Glutamatergic neuron (in vitro differentiated cells): ENCODE data around the gene PGPEP1. TPM values are rescaled to one million over a fixed set of nuclear protein-coding genes. Genes with fewer than 3 reads are reported as not detected.
"Not testable (repeated sequence)": the region's sequence is repeated elsewhere in the genome, so short reads cannot be mapped to it uniquely, and the experiment has no call there.

Experiments
- DNase-seq: peaks from one replicate; pipeline ENCODE4 v3.0.0; 2022
- H3K27ac Mint-ChIP-seq: one replicate; pipeline ENCODE4 v1.8.0; 2020; ENCODE audit warnings: mild to moderate bottlenecking, mixed read lengths, inconsistent platforms; ENCODE audit not compliant: unreplicated experiment
- H3K27me3 Mint-ChIP-seq: one replicate; pipeline ENCODE4 v1.8.0; 2020; ENCODE audit warnings: mild to moderate bottlenecking, moderate library complexity, mixed read lengths, inconsistent platforms; ENCODE audit not compliant: unreplicated experiment
- H3K36me3 Mint-ChIP-seq: one replicate; pipeline ENCODE4 v1.8.0; 2020; ENCODE audit warnings: mild to moderate bottlenecking, mixed read lengths, inconsistent platforms; ENCODE audit not compliant: unreplicated experiment
- H3K4me1 Mint-ChIP-seq: one replicate; pipeline ENCODE4 v1.8.0; 2020; ENCODE audit warnings: mild to moderate bottlenecking, low read depth, mixed read lengths, inconsistent platforms; ENCODE audit not compliant: unreplicated experiment
- H3K4me3 Mint-ChIP-seq: one replicate; pipeline ENCODE4 v1.8.0; 2020; ENCODE audit warnings: mild to moderate bottlenecking, mixed read lengths, inconsistent platforms; ENCODE audit not compliant: unreplicated experiment
- H3K9me3 Mint-ChIP-seq: one replicate; pipeline ENCODE4 v1.8.0; 2020; ENCODE audit warnings: mild to moderate bottlenecking, moderate library complexity, mixed read lengths, inconsistent platforms; ENCODE audit not compliant: unreplicated experiment
- total RNA-seq: library from RNA; stranded (reverse); fragmentation: NEBNext Ultra II Directional; extraction: Animal tissue kit (Norgen Biotek cat#: 25700); gene quantifications from one replicate; pipeline ENCODE4 v1.2.1, GENCODE V29; 2021; ENCODE audit not compliant: unreplicated experiment
- TF ChIP-seq, protein P1 (sequence below): fragments of 200-600 bp; sonication (generic); IDR thresholded peaks from one replicate; pipeline ENCODE4 v1.5.0; 2021; ENCODE audit not compliant: partially characterized antibody, unreplicated experiment

Gene PGPEP1
- total RNA-seq, 1 donor from 2014 or later = 25.6 TPM

DNA sequence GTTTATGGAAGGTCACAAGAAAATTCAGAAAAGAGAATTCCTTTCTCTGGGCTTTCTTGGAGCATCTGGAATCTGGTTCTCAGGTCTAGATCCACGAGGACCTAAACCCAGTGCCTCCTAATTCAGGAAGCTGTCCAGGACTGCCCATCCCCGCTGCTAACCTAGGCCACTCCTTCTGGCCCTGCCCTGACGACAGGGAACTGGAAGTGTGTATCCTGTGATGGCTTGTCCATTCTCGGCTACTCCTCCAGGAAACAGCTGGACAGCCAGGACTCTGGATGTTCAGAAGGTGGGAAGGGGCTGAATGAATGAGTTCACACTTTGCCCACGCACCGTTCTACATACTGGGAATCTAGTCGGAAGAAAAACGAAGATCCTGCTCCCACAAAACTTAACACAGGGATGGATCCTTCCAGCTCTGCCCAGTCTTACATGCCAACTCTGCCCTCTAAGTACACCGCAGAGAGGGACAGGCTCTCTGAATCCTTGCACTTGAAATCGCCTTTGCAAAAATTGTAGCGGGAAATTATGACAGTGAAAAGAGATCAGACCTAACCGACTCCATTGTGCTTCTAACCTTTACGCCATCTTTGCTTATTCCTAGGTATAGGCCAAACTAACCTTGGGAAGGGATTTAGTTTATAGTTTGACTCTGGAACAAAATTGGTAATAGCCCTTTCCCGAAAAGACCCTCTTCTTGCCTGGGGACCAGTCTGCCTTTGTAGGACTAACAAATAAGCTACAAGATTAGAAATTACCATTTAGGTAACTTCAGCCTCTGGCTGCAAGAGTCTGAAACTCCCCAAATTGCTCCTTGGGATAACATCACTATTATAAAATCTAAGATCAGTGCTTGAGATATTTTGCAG, 19.3 kb upstream of the PGPEP1 start:
- H3K9me3 Mint-ChIP-seq = peaks cover 6% of the 10 kb centered on the region

GRCh38 chr19:18321734-18322102, 18.7 kb upstream of the PGPEP1 start:
- Mint-ChIP-seq H3K4me3 (peak overlapping the region; percentile 93), H3K4me1 (peaks cover 22% of the 10 kb centered on the region), H3K9me3 (peaks cover 6% of the 10 kb centered on the region), H3K27me3 (peaks cover 5% of the 10 kb centered on the region), H3K36me3 (no peaks in the 10 kb centered on the region), H3K27ac (peak overlapping the region; percentile 89)
- DNase-seq = no peak
- TF ChIP-seq, protein P1, sequence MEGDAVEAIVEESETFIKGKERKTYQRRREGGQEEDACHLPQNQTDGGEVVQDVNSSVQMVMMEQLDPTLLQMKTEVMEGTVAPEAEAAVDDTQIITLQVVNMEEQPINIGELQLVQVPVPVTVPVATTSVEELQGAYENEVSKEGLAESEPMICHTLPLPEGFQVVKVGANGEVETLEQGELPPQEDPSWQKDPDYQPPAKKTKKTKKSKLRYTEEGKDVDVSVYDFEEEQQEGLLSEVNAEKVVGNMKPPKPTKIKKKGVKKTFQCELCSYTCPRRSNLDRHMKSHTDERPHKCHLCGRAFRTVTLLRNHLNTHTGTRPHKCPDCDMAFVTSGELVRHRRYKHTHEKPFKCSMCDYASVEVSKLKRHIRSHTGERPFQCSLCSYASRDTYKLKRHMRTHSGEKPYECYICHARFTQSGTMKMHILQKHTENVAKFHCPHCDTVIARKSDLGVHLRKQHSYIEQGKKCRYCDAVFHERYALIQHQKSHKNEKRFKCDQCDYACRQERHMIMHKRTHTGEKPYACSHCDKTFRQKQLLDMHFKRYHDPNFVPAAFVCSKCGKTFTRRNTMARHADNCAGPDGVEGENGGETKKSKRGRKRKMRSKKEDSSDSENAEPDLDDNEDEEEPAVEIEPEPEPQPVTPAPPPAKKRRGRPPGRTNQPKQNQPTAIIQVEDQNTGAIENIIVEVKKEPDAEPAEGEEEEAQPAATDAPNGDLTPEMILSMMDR = no peak

More for the DNA sequence above, 19.3 kb upstream of the PGPEP1 start:
- no peak for DNase-seq
- Mint-ChIP-seq H3K36me3 (no peaks in the 10 kb centered on the region), H3K4me3 (peak overlapping the region; percentile 93), H3K4me1 (peaks cover 22% of the 10 kb centered on the region), H3K27me3 (peaks cover 5% of the 10 kb centered on the region), H3K27ac (peak overlapping the region; percentile 89)
- TF ChIP-seq, protein P1 = no peak

GRCh38 chr19:18322318-18322758, 18.1 kb upstream of the PGPEP1 start:
- DNase-seq = peak; percentile 70
- Mint-ChIP-seq H3K4me3 (peak overlapping the region; percentile 93), H3K4me1 (peaks cover 22% of the 10 kb centered on the region), H3K27me3 (peaks cover 5% of the 10 kb centered on the region), H3K27ac (peak overlapping the region; percentile 89), H3K36me3 (no peaks in the 10 kb centered on the region), H3K9me3 (peaks cover 6% of the 10 kb centered on the region)
- TF ChIP-seq, protein P1 = no peak

DNA sequence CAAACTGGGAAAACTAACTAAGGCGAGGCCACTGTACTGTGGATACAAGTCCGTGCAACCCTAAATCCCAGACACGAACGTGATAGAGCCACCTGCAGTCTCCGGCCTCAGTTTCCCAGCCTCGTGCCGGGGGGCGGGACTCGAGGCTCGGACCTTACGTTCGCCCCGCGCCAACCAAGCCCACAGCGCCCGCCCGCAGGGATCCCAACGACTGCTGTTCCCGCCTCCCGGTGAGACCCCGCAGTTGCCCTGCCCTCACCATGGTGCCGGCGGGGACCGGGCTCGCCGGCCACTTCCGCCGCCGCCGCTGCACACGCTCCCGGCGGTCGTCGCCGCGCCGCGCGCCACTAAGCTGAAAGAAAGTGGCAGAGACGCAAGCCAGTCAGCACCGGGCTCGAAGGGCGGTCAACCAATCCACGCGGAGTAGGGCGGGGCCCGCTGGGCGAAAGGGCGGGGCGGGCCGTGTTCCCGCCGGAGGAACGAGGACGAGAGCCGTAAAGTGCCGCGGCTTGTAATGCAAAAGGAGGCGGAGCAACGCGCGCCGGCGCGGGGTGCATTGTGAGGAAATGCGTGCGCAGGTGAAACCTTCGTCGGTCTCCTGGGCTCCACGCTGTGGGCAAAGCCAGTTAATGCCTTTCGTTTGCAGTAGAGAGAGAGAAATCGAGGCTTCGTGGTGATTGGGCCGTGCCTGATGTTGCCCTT, 17.5 kb upstream of the PGPEP1 start, which contains the start of gene LSM4:
TSS of gene LSM4 (minus strand) at position 318 of the 702 bp plus-strand sequence. CDS start at position 262, 56 bp downstream.
- Mint-ChIP-seq H3K4me3 (peak within 1 kb of the TSS; percentile 95), H3K27ac (peak within 1 kb of the TSS; percentile 96), H3K4me1 (peaks cover 22% of the 10 kb centered on the region), H3K36me3 (no peaks in the 10 kb centered on the region), H3K9me3 (peaks cover 6% of the 10 kb centered on the region), H3K27me3 (peaks cover 5% of the 10 kb centered on the region)
- peak; percentile 99 for DNase-seq
- TF ChIP-seq, protein P1 = no peak

DNA sequence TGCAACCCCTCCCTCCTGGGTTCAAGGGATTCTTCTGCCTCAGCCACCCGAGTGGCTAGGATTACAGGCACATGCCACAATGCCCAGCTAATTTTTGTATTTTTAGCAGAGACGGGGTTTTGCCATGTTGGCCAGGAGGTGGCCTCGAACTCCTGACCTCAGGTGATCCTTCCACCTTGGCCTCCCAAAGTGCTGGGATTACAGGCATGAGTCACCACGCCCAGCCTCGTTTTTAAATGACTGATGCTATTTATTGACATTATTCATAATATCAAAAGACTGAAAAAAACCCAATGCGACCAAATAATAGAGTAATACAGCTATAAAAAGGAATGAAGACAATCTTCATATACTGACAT, 16.0 kb upstream of the PGPEP1 start:
- H3K4me1 Mint-ChIP-seq = peaks cover 22% of the 10 kb centered on the region

More for the DNA sequence above, 16.0 kb upstream of the PGPEP1 start:
- H3K27me3 Mint-ChIP-seq, H3K4me3 Mint-ChIP-seq, DNase-seq, H3K9me3 Mint-ChIP-seq, H3K36me3 Mint-ChIP-seq: not testable (repeated sequence)
- peak overlapping the region; percentile 96 for H3K27ac Mint-ChIP-seq
